Activated T-cell treated with anti-CD3 and anti-CD28 coated beads for 48 hours (primary cell): ENCODE results near the gene DHCR7.

Experiments
- DNase-seq: peaks from one replicate; pipeline ENCODE4 v3.0.0-alpha.2; 2020; ENCODE audit warnings: low read depth

Gene DHCR7

GRCh38 chr11:71456831-71457230 lies 8.6 kb upstream of the DHCR7 start:
- no peak for DNase-seq

- DNase-seq: no peak
Measured at GRCh38 chr11:71456294-71456693, 8.1 kb upstream of the DHCR7 start.

GRCh38 chr11:71454470-71455113 lies 6.4 kb upstream of the DHCR7 start:
- DNase-seq: no peak

- no peak for DNase-seq
Measured at GRCh38 chr11:71453918-71454304, 5.7 kb upstream of the DHCR7 start.

GRCh38 chr11:71453037-71453917 lies 5.1 kb upstream of the DHCR7 start, which contains the start of gene NADSYN1:
NADSYN1 (plus strand) TSS chr11:71453203; CDS start chr11:71453297, 94 bp downstream.
- DNase-seq: peak; percentile 93

GRCh38 chr11:71452199-71453036 lies 4.2 kb upstream of the DHCR7 start:
- peak; percentile 31 for DNase-seq

GRCh38 chr11:71451596-71452198 lies 3.5 kb upstream of the DHCR7 start:
- DNase-seq: no peak

GRCh38 chr11:71450939-71451338 lies 2.7 kb upstream of the DHCR7 start:
- DNase-seq: no peak

GRCh38 chr11:71450507-71450906 lies 2.3 kb upstream of the DHCR7 start:
- no peak for DNase-seq

- no peak for DNase-seq
Measured at GRCh38 chr11:71449596-71449995, 1.4 kb upstream of the DHCR7 start.

GRCh38 chr11:71447791-71448256 lies 369 bp downstream of the DHCR7 start:
- DNase-seq: no peak

- DNase-seq: no peak
Measured at GRCh38 chr11:71446942-71447688, 1.1 kb downstream of the DHCR7 start.

GRCh38 chr11:71446150-71446549 lies 2.0 kb downstream of the DHCR7 start:
- DNase-seq: no peak

GRCh38 chr11:71444811-71445210 lies 3.4 kb downstream of the DHCR7 start:
- DNase-seq: no peak

GRCh38 chr11:71443736-71444445 lies 4.3 kb downstream of the DHCR7 start:
- DNase-seq: no peak

- DNase-seq: no peak
Measured at GRCh38 chr11:71442880-71443279, 5.3 kb downstream of the DHCR7 start.

- DNase-seq: no peak
Measured at GRCh38 chr11:71442123-71442522, 6.1 kb downstream of the DHCR7 start.

GRCh38 chr11:71441251-71441650 lies 6.9 kb downstream of the DHCR7 start:
- no peak for DNase-seq

GRCh38 chr11:71440021-71440755 lies 8.0 kb downstream of the DHCR7 start:
- no peak for DNase-seq

GRCh38 chr11:71438650-71439049 lies 9.5 kb downstream of the DHCR7 start:
- no peak for DNase-seq
